Spleen (tissue), 11 donors: ENCODE data around the gene SYPL2. TPM values are rescaled to one million over a fixed set of nuclear protein-coding genes. Genes with fewer than 3 reads are reported as not detected.
"Not testable (repeated sequence)": the region's sequence is repeated elsewhere in the genome, so short reads cannot be mapped to it uniquely, and the experiment has no call there.

Source experiments
- DNase-seq: peaks from one replicate; pipeline ENCODE4 v3.0.0-alpha.2; 2020
- H3K27ac ChIP-seq, 8 donors: fragments of 200-600 bp; sonication (generic) in 7 of 8; 1 replicate in 4 of 8; 2 replicates in 4 of 8; pipeline versions ENCODE4 v1.5.0 to v1.8.0; 2016 to 2021; ENCODE audit warnings: inconsistent platforms in 4 of 8, mild to moderate bottlenecking in 4 of 8, moderate library complexity in 1 of 8
- H3K27me3 ChIP-seq, 7 donors: fragments of 200-600 bp; sonication (generic) in 6 of 7; replicated peaks in 1 of 7; 1 replicate in 4 of 7; 2 replicates in 3 of 7; pipeline versions ENCODE4 v1.5.0 to v1.8.0; 2016 to 2021; ENCODE audit warnings: inconsistent platforms in 3 of 7, mild to moderate bottlenecking in 1 of 7
- H3K36me3 ChIP-seq, 6 donors: fragments of 200-600 bp; sonication (generic) in 5 of 6; 1 replicate in 4 of 6; 2 replicates in 2 of 6; pipeline versions ENCODE4 v1.5.0 to v1.8.0; 2016 to 2021; ENCODE audit warnings: inconsistent platforms in 2 of 6
- H3K4me1 ChIP-seq, 6 donors: fragments of 200-600 bp; sonication (generic) in 5 of 6; 1 replicate in 3 of 6; 2 replicates in 3 of 6; pipeline versions ENCODE4 v1.5.0 to v1.8.0; 2016 to 2021; ENCODE audit warnings: inconsistent platforms in 3 of 6
- H3K4me3 ChIP-seq, 8 donors: fragments of 200-600 bp; sonication (generic) in 7 of 8; 1 replicate in 4 of 8; 2 replicates in 4 of 8; pipeline versions ENCODE4 v1.5.0 to v1.8.0; 2016 to 2021; ENCODE audit warnings: inconsistent platforms in 4 of 8, mild to moderate bottlenecking in 4 of 8, moderate library complexity in 2 of 8
- H3K9me3 ChIP-seq, 8 donors: fragments of 200-600 bp; sonication (generic) in 7 of 8; 1 replicate in 4 of 8; 2 replicates in 4 of 8; pipeline versions ENCODE4 v1.5.0 to v1.8.0; 2016 to 2021; ENCODE audit warnings: inconsistent platforms in 4 of 8
- POLR2A ChIP-seq, 3 donors: fragments of 450-650 bp; IDR thresholded peaks; one replicate each; pipeline ENCODE4 v1.5.1; 2017; ENCODE audit warnings: antibody characterized with exemption in 3 of 3, mild to moderate bottlenecking in 1 of 3
- POLR2AphosphoS5 ChIP-seq, 3 donors: sonication (generic); formaldehyde crosslinking; IDR thresholded peaks; one replicate each; pipeline ENCODE4 v1.5.1; 2017; ENCODE audit warnings: antibody characterized with exemption in 3 of 3
- WGBS, 5 donors: extraction: QIAGEN DNeasy Blood & Tissue Kit in 3 of 5; methylation state at CpG; one replicate each; pipeline versions ENCODE4 v1.1.5 to v1.1.7; 2013 to 2018; 5-methylcytosine and 5-hydroxymethylcytosine counted together
- intact Hi-C: fragments of 100-400 bp; cut with DNase I; formaldehyde crosslinking; loops from one replicate; pipeline ENCODE4 v1.15.0; 2023; ENCODE audit warnings: low total_unique reads
- polyA plus RNA-seq, 3 donors: library from polyadenylated mRNA; stranded (reverse); fragments of 200-250 nt; gene quantifications; one replicate each; pipeline ENCODE4 v1.2.1, GENCODE V29; 2013
- total RNA-seq, 7 donors: library from RNA; depleted of rRNA in 3 of 7; stranded (reverse); fragments of >200 nt in 3 of 7; fragmentation: NEBNext Ultra II Directional in 4 of 7; extraction: Animal tissue kit (Norgen Biotek cat#: 25700) in 4 of 7; gene quantifications; one replicate each; pipeline versions ENCODE4 v1.1.0 to v1.2.1, GENCODE V29; 2016 to 2021
- TF ChIP-seq, protein P1 (sequence below), 11 experiments: fragments of 200-600 bp in 7 of 11; fragments of 450-650 bp in 4 of 11; sonication (generic) in 4 of 11; IDR thresholded peaks in 8 of 11; conservative IDR thresholded peaks in 3 of 11; 1 replicate in 7 of 11; 2 replicates in 4 of 11; pipeline versions ENCODE4 v1.4.0 to v1.8.0; 2016 to 2021; ENCODE audit warnings: antibody characterized with exemption in 11 of 11, inconsistent platforms in 4 of 11, mild to moderate bottlenecking in 1 of 11
- donor health status: healthy with polysubstance abuse.
- donor health status: DM: no; HTN: no; CAD: no; lungs with moderate emphysema.
- donor health status: DM: no; HTN: no; CAD: no.
- donor health status: Bipolar disorder and iron deficiency.
- donor health status: healthy.
- donor health status: DM: no; HTN: no; CAD: no.
- donor health status: DM: yes; HTN: yes; CAD: no.

SYPL2 gene
- total and polyA plus RNA-seq, 10 donors = 0.26 to 2.5 (median 0.97) TPM

- intact Hi-C loops = no loop called here
- H3K27ac ChIP-seq = no peak overlapping the region
- H3K4me1 ChIP-seq = no peaks in the 10 kb centered on the region
- no peak overlapping the region for H3K4me3 ChIP-seq
- no peaks in the 10 kb centered on the region for H3K9me3 ChIP-seq
- DNase-seq = no peak
- H3K36me3 ChIP-seq = no peaks in the 10 kb centered on the region
- WGBS, 5 donors = 54 to 79% (median 68%) methylated on average over 3 of the region's 3 CpGs
- H3K27me3 ChIP-seq = peaks cover 0 to 76% (median 6%) of the 10 kb centered on the region in 7 donors
- no peak for TF ChIP-seq POLR2AphosphoS5 (IDR thresholded peaks at IDR 0.05)
- no peak for TF ChIP-seq POLR2A (IDR thresholded peaks at IDR 0.05)
- TF ChIP-seq, protein P1, sequence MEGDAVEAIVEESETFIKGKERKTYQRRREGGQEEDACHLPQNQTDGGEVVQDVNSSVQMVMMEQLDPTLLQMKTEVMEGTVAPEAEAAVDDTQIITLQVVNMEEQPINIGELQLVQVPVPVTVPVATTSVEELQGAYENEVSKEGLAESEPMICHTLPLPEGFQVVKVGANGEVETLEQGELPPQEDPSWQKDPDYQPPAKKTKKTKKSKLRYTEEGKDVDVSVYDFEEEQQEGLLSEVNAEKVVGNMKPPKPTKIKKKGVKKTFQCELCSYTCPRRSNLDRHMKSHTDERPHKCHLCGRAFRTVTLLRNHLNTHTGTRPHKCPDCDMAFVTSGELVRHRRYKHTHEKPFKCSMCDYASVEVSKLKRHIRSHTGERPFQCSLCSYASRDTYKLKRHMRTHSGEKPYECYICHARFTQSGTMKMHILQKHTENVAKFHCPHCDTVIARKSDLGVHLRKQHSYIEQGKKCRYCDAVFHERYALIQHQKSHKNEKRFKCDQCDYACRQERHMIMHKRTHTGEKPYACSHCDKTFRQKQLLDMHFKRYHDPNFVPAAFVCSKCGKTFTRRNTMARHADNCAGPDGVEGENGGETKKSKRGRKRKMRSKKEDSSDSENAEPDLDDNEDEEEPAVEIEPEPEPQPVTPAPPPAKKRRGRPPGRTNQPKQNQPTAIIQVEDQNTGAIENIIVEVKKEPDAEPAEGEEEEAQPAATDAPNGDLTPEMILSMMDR (IDR thresholded peaks at IDR 0.05 in 8 of 11, conservative IDR thresholded peaks at IDR 0.05 in 3 of 11) = no peak
These were observed 6.4 kb downstream of the SYPL2 start for GRCh38 chr1:109472779-109473178.

DNA sequence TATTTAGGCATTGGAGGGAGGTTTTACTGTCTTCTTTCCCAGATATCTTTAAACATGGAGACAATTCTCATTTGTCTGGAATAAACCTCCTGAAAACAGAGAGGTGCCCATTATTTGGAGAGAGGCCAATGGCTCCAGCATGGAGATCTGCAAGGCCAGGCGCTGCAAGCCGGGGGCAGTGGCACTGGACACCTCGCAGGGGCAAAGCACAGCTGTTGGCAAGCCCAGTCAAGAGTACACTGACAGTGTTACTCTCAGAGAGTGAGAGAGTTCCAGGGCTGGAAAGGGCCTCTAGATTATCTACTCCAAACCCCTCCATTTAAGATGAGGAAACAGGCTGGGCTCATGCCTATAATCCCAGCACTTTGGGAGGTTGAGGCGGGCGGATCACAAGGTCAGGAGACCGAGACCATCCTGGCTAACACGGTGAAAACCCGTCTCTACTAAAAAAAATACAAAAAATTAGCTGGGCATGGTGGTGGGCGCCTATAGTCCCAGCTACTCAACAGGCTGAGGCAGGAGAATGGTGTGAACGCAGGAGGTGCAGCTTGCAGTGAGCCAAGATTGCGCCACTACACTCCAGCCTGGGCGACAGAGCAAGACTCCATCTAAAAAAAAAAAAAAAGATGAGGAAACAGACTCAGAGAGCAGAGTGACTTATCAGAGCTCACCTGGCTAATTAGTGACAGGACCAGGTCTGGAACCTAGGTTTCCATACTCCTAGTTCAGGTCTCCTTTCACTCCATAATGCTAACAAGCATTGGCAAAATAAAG lies 7.1 kb downstream of the SYPL2 start:
- H3K4me1 ChIP-seq, DNase-seq, intact Hi-C loops, H3K4me3 ChIP-seq, H3K9me3 ChIP-seq, H3K27ac ChIP-seq, H3K36me3 ChIP-seq: not testable (repeated sequence)
- WGBS, 5 donors = 84 to 89% (median 87%) methylated on average over 12 of the region's 12 CpGs
- H3K27me3 ChIP-seq = peaks cover 0 to 76% (median 0%) of the 10 kb centered on the region in 7 donors

DNA sequence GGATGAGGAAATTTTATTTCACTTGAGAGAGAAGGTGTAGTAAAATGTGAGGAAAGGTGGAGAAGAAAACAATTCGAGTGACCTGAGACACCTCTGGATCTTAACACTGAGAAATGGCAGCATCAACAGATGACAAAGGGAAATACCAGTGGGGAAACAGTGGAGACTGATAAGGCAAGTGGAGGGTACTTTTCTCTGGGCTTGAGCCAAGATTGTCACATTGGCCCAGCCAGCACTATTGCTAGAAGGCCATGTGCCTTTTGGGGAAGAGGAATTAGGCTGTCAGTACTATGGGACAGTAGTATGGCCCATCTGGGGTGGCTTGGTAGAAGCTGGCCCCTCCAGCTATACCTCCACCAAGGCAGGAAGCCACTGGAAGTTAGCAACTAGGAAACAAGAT lies 8.4 kb downstream of the SYPL2 start:
- TF ChIP-seq POLR2A (IDR thresholded peaks at IDR 0.05) (no peak), POLR2AphosphoS5 (IDR thresholded peaks at IDR 0.05) (no peak)
- TF ChIP-seq, protein P1 (IDR thresholded peaks at IDR 0.05 in 8 of 11, conservative IDR thresholded peaks at IDR 0.05 in 3 of 11) = no peak
- no peaks in the 10 kb centered on the region for H3K36me3 ChIP-seq
- intact Hi-C loops = no loop called here
- H3K27me3 ChIP-seq = peaks cover 0 to 75% (median 0%) of the 10 kb centered on the region in 7 donors
- DNase-seq = no peak
- no peak overlapping the region for H3K27ac ChIP-seq
- 41 to 81% (median 58%) methylated on average over 1 of the region's 1 CpG for WGBS, 5 donors
- H3K9me3 ChIP-seq = no peaks in the 10 kb centered on the region
- no peaks in the 10 kb centered on the region for H3K4me1 ChIP-seq
- H3K4me3 ChIP-seq = no peak overlapping the region

- no peaks in the 10 kb centered on the region for H3K4me1 ChIP-seq
- no peak for DNase-seq
- intact Hi-C loops = no loop called here
- H3K27me3 ChIP-seq = peaks cover 0 to 69% (median 0%) of the 10 kb centered on the region in 7 donors
- H3K4me3 ChIP-seq = no peak overlapping the region
- no peaks in the 10 kb centered on the region for H3K9me3 ChIP-seq
- WGBS, 5 donors = 82 to 88% (median 83%) methylated on average over 9 of the region's 9 CpGs
- TF ChIP-seq POLR2AphosphoS5 (IDR thresholded peaks at IDR 0.05) (no peak), POLR2A (IDR thresholded peaks at IDR 0.05) (no peak)
- TF ChIP-seq, protein P1 (IDR thresholded peaks at IDR 0.05 in 8 of 11, conservative IDR thresholded peaks at IDR 0.05 in 3 of 11) = no peak
- H3K36me3 ChIP-seq = no peaks in the 10 kb centered on the region
- H3K27ac ChIP-seq = no peak overlapping the region
These were observed 8.9 kb downstream of the SYPL2 start for GRCh38 chr1:109475261-109475660.
